K562 (cell line): ENCODE data around the gene PSMA7. TPM values are rescaled to one million over a fixed set of nuclear protein-coding genes. Genes with fewer than 3 reads are reported as not detected.

Experiments
- ATAC-seq: fragments of 200-7000 bp; cut with Tn5 transposase; 3 replicates; pipeline ENCODE4 v1.9.1; 2020; ENCODE audit warnings: moderate library complexity
- BruUV-seq: library from RNA; stranded (reverse); fragments of 400-500 nt; replicated peaks from 2 replicates; lab custom pipeline; 2021; lab: Mats Ljungman, UMichigan
- CTCF ChIA-PET: fragments of 300-600 bp; formaldehyde crosslinking; extraction: SDS; loops from one replicate; lab custom pipeline; 2021; ENCODE audit warnings: low intra/inter-chr PET ratio; lab: Yijun Ruan, JAX
- POLR2A ChIA-PET: fragments of 300-600, 350-650 bp; sonication (Branson Sonifier 250); formaldehyde crosslinking; extraction: SDS; loops from one replicate; lab custom pipeline; 2021; ENCODE audit warnings: antibody characterized with exemption, inconsistent platforms; lab: Yijun Ruan, JAX
- DNase-seq, 4 experiments: peaks; one replicate each; pipeline versions ENCODE4 v3.0.0 to v3.0.0-alpha.2; 2011 to 2018; ENCODE audit warnings: low spot score in 3 of 4, mixed read lengths in 3 of 4; ENCODE audit errors: extremely low read depth in 1 of 4
- FAIRE-seq: peaks from 2 replicates; lab custom pipeline; 2011; peaks lifted over from hg19 to GRCh38; lab: Jason Lieb, UNC
- H2AFZ ChIP-seq: 2 replicates; pipeline ENCODE4 v1.6.0; 2011; ENCODE audit warnings: low read depth, low read length, control low read depth, inconsistent platforms
- H3K27ac ChIP-seq: fragments of 200-600 bp; 3 replicates; pipeline ENCODE4 v1.8.0; 2011; ENCODE audit warnings: low read depth, mild to moderate bottlenecking, control low read depth, inconsistent platforms, low read length, moderate library complexity, mixed read lengths; ENCODE audit errors: extremely low read depth
- H3K27me3 ChIP-seq, 2 experiments: fragments of 300-600 bp in 1 of 2; 2 replicates in 1 of 2; 3 replicates in 1 of 2; pipeline versions ENCODE4 v1.6.0 to v1.8.0; 2011; ENCODE audit warnings: inconsistent platforms in 2 of 2, low read length in 2 of 2, mild to moderate bottlenecking in 1 of 2, mixed read lengths in 1 of 2, moderate library complexity in 1 of 2; ENCODE audit not compliant: control insufficient read depth in 2 of 2, insufficient read depth in 2 of 2
- H3K36me3 ChIP-seq: fragments of 300-600 bp; 3 replicates; pipeline ENCODE4 v1.8.0; 2011; ENCODE audit warnings: mild to moderate bottlenecking, low read length, inconsistent platforms; ENCODE audit not compliant: control insufficient read depth, insufficient read depth
- H3K4me1 ChIP-seq, 2 experiments: fragments of 200-600 bp in 1 of 2; replicated peaks in 1 of 2; 2 replicates in 1 of 2; 3 replicates in 1 of 2; pipeline versions ENCODE4 v1.5.1 to v1.8.0; 2011; ENCODE audit warnings: inconsistent platforms in 2 of 2, low read length in 2 of 2, mild to moderate bottlenecking in 1 of 2, mixed read lengths in 1 of 2, moderate library complexity in 1 of 2; ENCODE audit not compliant: control insufficient read depth in 2 of 2, insufficient read depth in 2 of 2
- H3K4me2 ChIP-seq: 2 replicates; pipeline ENCODE4 v1.6.1; 2011; ENCODE audit warnings: low read length, control low read depth, inconsistent platforms, mixed read lengths; ENCODE audit not compliant: insufficient read depth
- H3K4me3 ChIP-seq: fragments of 200-600 bp; sonication (generic), shearing (Covaris generic); 2 replicates; pipeline ENCODE4 v1.5.1; 2016; ENCODE audit warnings: control low read depth, inconsistent platforms
- H3K79me2 ChIP-seq: fragments of 200-600 bp; 3 replicates; pipeline ENCODE4 v1.8.0; 2011; ENCODE audit warnings: low read length, inconsistent platforms; ENCODE audit not compliant: control insufficient read depth, insufficient read depth
- H3K9ac ChIP-seq, 2 experiments: 2 replicates each; pipeline versions ENCODE4 v1.6.0 to v1.6.1; 2011; ENCODE audit warnings: low read depth in 2 of 2, low read length in 2 of 2, control low read depth in 1 of 2, inconsistent platforms in 1 of 2, mild to moderate bottlenecking in 1 of 2, mixed read lengths in 1 of 2; ENCODE audit not compliant: insufficient read depth in 1 of 2
- H3K9me1 ChIP-seq: one replicate; pipeline ENCODE4 v1.6.0; 2011; ENCODE audit warnings: inconsistent platforms, mild to moderate bottlenecking, low read length, moderate library complexity; ENCODE audit not compliant: control insufficient read depth, insufficient read depth
- H3K9me3 ChIP-seq: replicated peaks from 2 replicates; pipeline ENCODE4 v1.5.1; 2011; ENCODE audit warnings: low read depth, low read length, inconsistent platforms; ENCODE audit not compliant: control insufficient read depth, insufficient read depth
- H4K20me1 ChIP-seq: replicated peaks from 2 replicates; pipeline ENCODE4 v1.6.1; 2011; ENCODE audit warnings: low read length, inconsistent platforms, mixed read lengths; ENCODE audit not compliant: control insufficient read depth, insufficient read depth
- C11orf30 ChIP-seq: fragments of 450-650 bp; IDR thresholded peaks from 2 replicates; pipeline ENCODE4 v1.6.1; 2016; ENCODE audit warnings: low read depth, mild to moderate bottlenecking
- ELF1 ChIP-seq: fragments of 200-800 bp; sonication (Bioruptor generic); IDR thresholded peaks from 2 replicates; pipeline ENCODE4 v1.6.1; 2016; ENCODE audit warnings: missing genetic modification characterization, missing compliant biosample characterization
- FOS ChIP-seq: IDR thresholded peaks from 3 replicates; pipeline ENCODE4 v1.6.1; 2011; ENCODE audit not compliant: insufficient read length; ENCODE audit errors: extremely low read depth
- HOXB6 ChIP-seq: fragments of 250-450 bp; sonication (Bioruptor Pico); IDR thresholded peaks from 2 replicates; pipeline ENCODE4 v1.5.1; 2022; ENCODE audit warnings: mild to moderate bottlenecking, borderline replicate concordance
- ILF3 ChIP-seq: fragments of 450-650 bp; IDR thresholded peaks from 2 replicates; pipeline ENCODE4 v1.6.1; 2018; ENCODE audit warnings: antibody characterized with exemption, mild to moderate bottlenecking, moderate library complexity, borderline replicate concordance
- KAT8 ChIP-seq: fragments of 450-650 bp; IDR thresholded peaks from 2 replicates; pipeline ENCODE4 v1.6.1; 2016; ENCODE audit warnings: low read depth, mild to moderate bottlenecking
- MCM3 ChIP-seq: fragments of 450-650 bp; IDR thresholded peaks from 2 replicates; pipeline ENCODE4 v1.6.1; 2016
- MIER1 ChIP-seq: fragments of 450-650 bp; IDR thresholded peaks from 2 replicates; pipeline ENCODE4 v1.6.1; 2016; ENCODE audit warnings: antibody characterized with exemption, mild to moderate bottlenecking, low read depth
- MLX ChIP-seq, 2 experiments: fragments of 450-650 bp in 1 of 2; sonication (generic) in 1 of 2; formaldehyde crosslinking; conservative IDR thresholded peaks; 2 replicates each; pipeline versions ENCODE4 v1.4.0 to v1.8.1; 2020 to 2022; ENCODE audit warnings: mild to moderate bottlenecking in 1 of 2, missing genetic modification reagents in 1 of 2
- NFRKB ChIP-seq: fragments of 450-650 bp; IDR thresholded peaks from 2 replicates; pipeline ENCODE4 v1.6.1; 2016; ENCODE audit warnings: low read depth
- RBM25 ChIP-seq: fragments of 200-400 bp; formaldehyde crosslinking; IDR thresholded peaks from 2 replicates; pipeline ENCODE4 v1.6.1; 2018; ENCODE audit warnings: low read length, low read depth, moderate library complexity; ENCODE audit not compliant: severe bottlenecking
- RNF2 ChIP-seq: sonication (generic); IDR thresholded peaks from 2 replicates; pipeline ENCODE4 v1.6.1; 2016
- SMARCA4 ChIP-seq: fragments of 450-650 bp; IDR thresholded peaks from 2 replicates; pipeline ENCODE4 v1.6.1; 2016
- ZNF274 ChIP-seq: IDR thresholded peaks from 2 replicates; pipeline ENCODE4 v1.6.1; 2011; ENCODE audit warnings: low read depth, mild to moderate bottlenecking, low read length, moderate library complexity, borderline replicate concordance
- ZNF347 ChIP-seq: fragments of 450-650 bp; formaldehyde crosslinking; IDR thresholded peaks from 2 replicates; pipeline ENCODE4 v1.4.0; 2020; ENCODE audit warnings: low read depth, mild to moderate bottlenecking, moderate library complexity
- WGBS: fragments of 100-300 bp; shearing (Covaris generic); methylation state at CpG from one replicate; pipeline ENCODE4 v1.1.6; 2016; ENCODE audit warnings: low coverage, mixed read lengths; ENCODE audit not compliant: insufficient coverage; ENCODE audit errors: missing lambda C conversion rate; 5-methylcytosine and 5-hydroxymethylcytosine counted together
- in situ Hi-C: fragments of 300-500 bp; cut with MboI; formaldehyde crosslinking; loops from 4 replicates; pipeline ENCODE4 v1.15.0; 2018; ENCODE audit warnings: inconsistent platforms, mixed read lengths
- intact Hi-C: fragments of 100-400 bp; cut with micrococcal nuclease; formaldehyde crosslinking; loops from 2 replicates; pipeline ENCODE4 v1.14.2; 2022
- polyA plus RNA-seq, 8 experiments: library from polyadenylated mRNA; depleted of rRNA in 4 of 8; stranded (reverse) in 5 of 8; unstranded in 3 of 8; fragments of >200 nt; fragmentation: Nextera tagmentation in 2 of 8; fragmentation: Illumina TruSeq in 1 of 8; extraction: Ambion mirVana in 2 of 8; extraction: Trizol in 1 of 8; gene quantifications; 2 replicates each; pipeline versions ENCODE4 v1.2.1 to v1.2.3, GENCODE V29; 2011 to 2014; ENCODE audit warnings: inconsistent platforms in 1 of 8, missing spikeins in 1 of 8
- total RNA-seq, 7 experiments: library from RNA; depleted of rRNA in 6 of 7; stranded (reverse); fragments of >200 nt in 6 of 7; fragmentation: Illumina TruSeq in 2 of 7; extraction: Trizol in 2 of 7; gene quantifications; 2 replicates each; pipeline versions ENCODE4 v1.2.1 to v1.2.3, GENCODE V29; 2011 to 2021; ENCODE audit warnings: low replicate concordance in 1 of 7
- TF ChIP-seq, protein P1 (sequence below): fragments of 150-350 bp; conservative IDR thresholded peaks from 2 replicates; pipeline ENCODE4 v1.6.1; 2014; ENCODE audit warnings: low read length
- TF ChIP-seq, protein P2 (sequence below): sonication (generic); formaldehyde crosslinking; IDR thresholded peaks from 2 replicates; pipeline ENCODE4 v1.8.0; 2022; ENCODE audit warnings: mild to moderate bottlenecking, missing genetic modification reagents

Gene PSMA7
- total and polyA plus RNA-seq, 9 of the 15 experiments (the other 6 are each of a cell fraction or from before 2014, with no cell fraction given): 257 to 510 (median 393) TPM

DNA sequence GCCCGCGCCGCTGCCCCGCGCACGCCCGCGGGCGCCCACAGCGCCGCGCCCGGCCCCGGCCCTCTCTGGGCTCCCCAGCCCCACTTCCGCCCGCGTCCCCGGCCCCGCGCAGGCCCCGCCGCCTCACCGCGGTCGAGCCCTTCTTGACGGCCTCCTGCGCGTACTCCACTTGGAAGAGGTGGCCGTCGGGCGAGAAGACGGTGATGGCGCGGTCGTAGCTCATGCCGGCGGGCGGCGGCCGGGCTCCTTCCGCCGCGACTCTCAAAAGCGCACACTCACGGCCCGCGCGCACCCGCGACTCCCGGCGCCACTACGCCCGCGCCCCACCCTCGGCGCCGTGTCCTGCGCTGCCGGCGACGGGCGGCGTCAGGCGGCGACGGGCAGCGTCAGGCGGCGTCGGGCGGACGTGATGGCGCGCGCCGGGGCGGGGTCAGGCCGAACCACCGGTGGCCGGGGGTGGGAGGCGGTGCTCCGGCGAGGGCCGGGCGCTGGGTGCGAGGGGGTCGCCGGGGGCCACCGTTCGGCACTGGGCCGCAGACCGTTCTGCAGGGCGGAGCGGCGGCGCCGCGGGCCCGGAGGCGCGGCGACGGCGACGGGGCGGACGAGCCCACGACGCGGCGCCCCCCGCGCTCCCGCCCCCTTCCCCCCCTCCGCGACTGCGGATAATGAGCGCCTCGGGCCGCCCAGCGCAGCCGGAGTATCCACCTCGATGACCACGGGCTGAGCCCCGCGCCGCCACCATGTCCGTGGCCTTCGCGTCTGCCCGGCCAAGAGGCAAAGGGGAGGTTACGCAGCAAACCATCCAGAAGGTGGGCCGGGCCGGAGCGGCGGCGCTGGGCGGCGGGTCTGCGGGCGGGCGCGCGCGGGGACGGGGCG lies at the start of gene PSMA7, which contains the start of gene SS18L1 (continued):
- TF ChIP-seq ZNF347 (CRISPR knock-in tag): no peak
- no peak for TF ChIP-seq RNF2
- TF ChIP-seq ILF3: no peak

- no peak overlapping the region for H2AFZ ChIP-seq
- peaks cover 81% of the 10 kb centered on the region; the same call in 2 of the 3 replicates for H3K36me3 ChIP-seq
- no peak overlapping the region for H3K9ac ChIP-seq
- H3K79me2 ChIP-seq: peaks cover 38% of the 10 kb centered on the region
- no peak overlapping the region for H3K4me3 ChIP-seq
- H3K4me2 ChIP-seq: no peak overlapping the region
- no TSS peak for BruUV-seq
- in situ Hi-C loops: no loop called here
- CTCF ChIA-PET: no interaction called here
- ATAC-seq (no peak), DNase-seq (no peak), FAIRE-seq (peak; percentile 19)
- WGBS: 92% methylated on average over 10 of the region's 10 CpGs
- intact Hi-C loops: no loop called here
- H3K4me1 ChIP-seq: peaks cover 0 to 10% of the 10 kb centered on the region in 2 experiments; a peak in 3 of 5 replicates
- no peaks in the 10 kb centered on the region for H3K27me3 ChIP-seq
- peaks cover 14% of the 10 kb centered on the region for H4K20me1 ChIP-seq
- H3K9me1 ChIP-seq: no peaks in the 10 kb centered on the region
- POLR2A ChIA-PET: no interaction called here
- H3K9me3 ChIP-seq: no peaks in the 10 kb centered on the region
- no peak overlapping the region for H3K27ac ChIP-seq
- TF ChIP-seq HOXB6 (CRISPR knock-in tag): no peak
- TF ChIP-seq RBM25: no peak
- no peak for TF ChIP-seq C11orf30
- TF ChIP-seq MIER1: no peak
- TF ChIP-seq FOS: no peak
- no peak for TF ChIP-seq NFRKB
- no peak for TF ChIP-seq ELF1
- no peak for TF ChIP-seq MLX (CRISPR knock-in tag; conservative IDR thresholded peaks at IDR 0.05)
- TF ChIP-seq, protein P1, sequence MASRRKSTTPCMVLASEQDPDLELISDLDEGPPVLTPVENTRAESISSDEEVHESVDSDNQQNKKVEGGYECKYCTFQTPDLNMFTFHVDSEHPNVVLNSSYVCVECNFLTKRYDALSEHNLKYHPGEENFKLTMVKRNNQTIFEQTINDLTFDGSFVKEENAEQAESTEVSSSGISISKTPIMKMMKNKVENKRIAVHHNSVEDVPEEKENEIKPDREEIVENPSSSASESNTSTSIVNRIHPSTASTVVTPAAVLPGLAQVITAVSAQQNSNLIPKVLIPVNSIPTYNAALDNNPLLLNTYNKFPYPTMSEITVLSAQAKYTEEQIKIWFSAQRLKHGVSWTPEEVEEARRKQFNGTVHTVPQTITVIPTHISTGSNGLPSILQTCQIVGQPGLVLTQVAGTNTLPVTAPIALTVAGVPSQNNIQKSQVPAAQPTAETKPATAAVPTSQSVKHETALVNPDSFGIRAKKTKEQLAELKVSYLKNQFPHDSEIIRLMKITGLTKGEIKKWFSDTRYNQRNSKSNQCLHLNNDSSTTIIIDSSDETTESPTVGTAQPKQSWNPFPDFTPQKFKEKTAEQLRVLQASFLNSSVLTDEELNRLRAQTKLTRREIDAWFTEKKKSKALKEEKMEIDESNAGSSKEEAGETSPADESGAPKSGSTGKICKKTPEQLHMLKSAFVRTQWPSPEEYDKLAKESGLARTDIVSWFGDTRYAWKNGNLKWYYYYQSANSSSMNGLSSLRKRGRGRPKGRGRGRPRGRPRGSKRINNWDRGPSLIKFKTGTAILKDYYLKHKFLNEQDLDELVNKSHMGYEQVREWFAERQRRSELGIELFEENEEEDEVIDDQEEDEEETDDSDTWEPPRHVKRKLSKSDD: no peak
- no peak for TF ChIP-seq MCM3
- no peak for TF ChIP-seq ZNF274
- TF ChIP-seq, protein P2, sequence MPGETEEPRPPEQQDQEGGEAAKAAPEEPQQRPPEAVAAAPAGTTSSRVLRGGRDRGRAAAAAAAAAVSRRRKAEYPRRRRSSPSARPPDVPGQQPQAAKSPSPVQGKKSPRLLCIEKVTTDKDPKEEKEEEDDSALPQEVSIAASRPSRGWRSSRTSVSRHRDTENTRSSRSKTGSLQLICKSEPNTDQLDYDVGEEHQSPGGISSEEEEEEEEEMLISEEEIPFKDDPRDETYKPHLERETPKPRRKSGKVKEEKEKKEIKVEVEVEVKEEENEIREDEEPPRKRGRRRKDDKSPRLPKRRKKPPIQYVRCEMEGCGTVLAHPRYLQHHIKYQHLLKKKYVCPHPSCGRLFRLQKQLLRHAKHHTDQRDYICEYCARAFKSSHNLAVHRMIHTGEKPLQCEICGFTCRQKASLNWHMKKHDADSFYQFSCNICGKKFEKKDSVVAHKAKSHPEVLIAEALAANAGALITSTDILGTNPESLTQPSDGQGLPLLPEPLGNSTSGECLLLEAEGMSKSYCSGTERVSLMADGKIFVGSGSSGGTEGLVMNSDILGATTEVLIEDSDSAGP (CRISPR knock-in tag): no peak
- TF ChIP-seq SMARCA4: no peak
- no peak for TF ChIP-seq KAT8
These were observed 49.4 kb upstream of the PSMA7 start for GRCh38 chr20:62192635-62193034.
